Measurements from ENCODE around the gene CCDC73. TPM values are rescaled to one million over a fixed set of nuclear protein-coding genes. Genes with fewer than 3 reads are reported as not detected.

The CCDC73 gene
- polyA plus RNA-seq = not detected in 3 replicates
- polyA plus RNA-seq (2011; ENCODE audit: low read depth) = not detected
- not detected in 2 replicates for polyA plus RNA-seq (2011; cell fraction: cytosol; rRNA removed)
- not detected in 2 replicates for polyA plus RNA-seq (2011; cell fraction: nucleus; rRNA removed)
- polyA plus RNA-seq (2012; ENCODE audit: low replicate concordance) = 0.06 TPM in 1 of 2 replicates, not detected in the other
- not detected in 3 replicates for polyA minus RNA-seq
- not detected for polyA minus RNA-seq (2011; cell fraction: cytosol; rRNA and poly(A)+ RNA removed)
- not detected in 2 replicates for polyA minus RNA-seq (2011; cell fraction: nucleus; rRNA and poly(A)+ RNA removed)

GRCh38 chr11:32794439-32794838 is at the start of gene CCDC73:
Gene CCDC73 (minus strand): TSS chr11:32794662. CDS start chr11:32760243, 34,419 bp downstream.
- no peak for TF ChIP-seq EZH2 (IDR thresholded peaks at IDR 0.05; ENCODE audit: low read length)
- TF ChIP-seq CTCF (optimal IDR thresholded peaks at IDR 0.05 in 1 of 3, IDR thresholded peaks at IDR 0.05 in 1 of 3, conservative IDR thresholded peaks at IDR 0.05 in 1 of 3; ENCODE audit: extremely low read depth in 1 of 3, insufficient read depth in 2 of 3, low read length in 3 of 3) = no peak
- Histone ChIP-seq H3K9me1 (ENCODE audit: control insufficient read depth, extremely low read depth, insufficient read depth, low read length) (no peaks in the 10 kb centered on the region), H4K20me1 (ENCODE audit: control insufficient read depth, extremely low read depth, insufficient read depth, low read length) (no peaks in the 10 kb centered on the region), H2AFZ (ENCODE audit: control insufficient read depth, low read length) (no peak within 1 kb of the TSS), H3K36me3 (ENCODE audit: control insufficient read depth in 2 of 2, extremely low read depth in 1 of 2, insufficient read depth in 2 of 2, low read length in 2 of 2) (no peaks in the 10 kb centered on the region), H3K79me2 (ENCODE audit: control insufficient read depth, insufficient read depth, low read length) (no peaks in the 10 kb centered on the region), H3K9me3 (ENCODE audit: control insufficient read depth, low read depth, low read length) (no peaks in the 10 kb centered on the region), H3K4me1 (ENCODE audit: control insufficient read depth, extremely low read depth, insufficient read depth, low read length) (no peaks in the 10 kb centered on the region), H3K4me2 (ENCODE audit: control insufficient read depth, extremely low read depth, insufficient read depth, low read depth, low read length) (no peak within 1 kb of the TSS), H3K27ac (ENCODE audit: control insufficient read depth, insufficient read depth, low read length) (no peak within 1 kb of the TSS), H3K27me3 (ENCODE audit: control insufficient read depth, extremely low read depth, insufficient read depth, low read length) (no peaks in the 10 kb centered on the region), H3K9ac (ENCODE audit: control insufficient read depth, extremely low read depth, insufficient read depth, low read length) (no peak within 1 kb of the TSS), H3K4me3 (ENCODE audit: control insufficient read depth in 2 of 3, extremely low read depth in 1 of 3, insufficient read depth in 2 of 3, low read depth in 1 of 3, low read length in 3 of 3) (no peak within 1 kb of the TSS)
- DNase-seq (ENCODE audit: low read depth, low spot score) = no peak
- dilution Hi-C loops (cut with MboI; ENCODE audit: extremely low pct_ligation_motif_present, low sequenced_read_pairs) = no loop called here
- FAIRE-seq = no peak

- Histone ChIP-seq H3K9me3 (ENCODE audit: control insufficient read depth, low read depth, low read length) (no peaks in the 10 kb centered on the region), H3K4me3 (ENCODE audit: control insufficient read depth in 2 of 3, extremely low read depth in 1 of 3, insufficient read depth in 2 of 3, low read depth in 1 of 3, low read length in 3 of 3) (no peak overlapping the region), H3K27ac (ENCODE audit: control insufficient read depth, insufficient read depth, low read length) (no peak overlapping the region), H3K27me3 (ENCODE audit: control insufficient read depth, extremely low read depth, insufficient read depth, low read length) (no peaks in the 10 kb centered on the region), H3K4me1 (ENCODE audit: control insufficient read depth, extremely low read depth, insufficient read depth, low read length) (peaks cover 8% of the 10 kb centered on the region), H3K4me2 (ENCODE audit: control insufficient read depth, extremely low read depth, insufficient read depth, low read depth, low read length) (no peak overlapping the region), H3K36me3 (ENCODE audit: control insufficient read depth in 2 of 2, extremely low read depth in 1 of 2, insufficient read depth in 2 of 2, low read length in 2 of 2) (peaks cover 0 to 5% of the 10 kb centered on the region in 2 experiments), H3K9me1 (ENCODE audit: control insufficient read depth, extremely low read depth, insufficient read depth, low read length) (no peaks in the 10 kb centered on the region), H4K20me1 (ENCODE audit: control insufficient read depth, extremely low read depth, insufficient read depth, low read length) (no peaks in the 10 kb centered on the region), H3K9ac (ENCODE audit: control insufficient read depth, extremely low read depth, insufficient read depth, low read length) (no peak overlapping the region), H2AFZ (ENCODE audit: control insufficient read depth, low read length) (no peak overlapping the region), H3K79me2 (ENCODE audit: control insufficient read depth, insufficient read depth, low read length) (no peaks in the 10 kb centered on the region)
- no peak for DNase-seq (ENCODE audit: low read depth, low spot score)
- dilution Hi-C loops (cut with MboI; ENCODE audit: extremely low pct_ligation_motif_present, low sequenced_read_pairs) = no loop called here
- TF ChIP-seq EZH2 (IDR thresholded peaks at IDR 0.05; ENCODE audit: low read length) (no peak), CTCF (optimal IDR thresholded peaks at IDR 0.05 in 1 of 3, IDR thresholded peaks at IDR 0.05 in 1 of 3, conservative IDR thresholded peaks at IDR 0.05 in 1 of 3; ENCODE audit: extremely low read depth in 1 of 3, insufficient read depth in 2 of 3, low read length in 3 of 3) (no peak)
- no peak for FAIRE-seq
Observed at GRCh38 chr11:32843544-32843943, 49.1 kb upstream of the CCDC73 start.
